ENCODE measurements around the gene FADS6.

- no peak for TF ChIP-seq CTCF (IDR thresholded peaks at IDR 0.05)
- no peak for TF ChIP-seq TCF7L2 (IDR thresholded peaks at IDR 0.05; ENCODE audit: low read depth, low read length)
- TF ChIP-seq POLR2AphosphoS5 (IDR thresholded peaks at IDR 0.05; ENCODE audit: low read depth, low read length): no peak
- no peak for TF ChIP-seq REST (IDR thresholded peaks at IDR 0.05; ENCODE audit: insufficient read depth in 1 of 2, low read depth in 2 of 2, low read length in 1 of 2)
- no peak for TF ChIP-seq SIN3A (IDR thresholded peaks at IDR 0.05; ENCODE audit: borderline replicate concordance, insufficient read depth, low read depth, low read length)
Measured at GRCh38 chr17:74840989-74841666, 52.3 kb downstream of the FADS6 start.

All from Panc1 (cell line).